GM12891 (cell line): Measurements from ENCODE around the gene TNS1.

Experiments
- PAX5 ChIP-seq: IDR thresholded peaks from 2 replicates; pipeline ENCODE4 v1.6.1; 2011; ENCODE audit warnings: low read length, moderate library complexity, mild to moderate bottlenecking; ENCODE audit not compliant: insufficient read depth, severe bottlenecking
- POLR2A ChIP-seq: IDR thresholded peaks from 2 replicates; pipeline ENCODE4 v1.6.1; 2011; ENCODE audit warnings: low read depth, low read length, control low read depth
- POLR2AphosphoS5 ChIP-seq: IDR thresholded peaks from 2 replicates; pipeline ENCODE4 v1.6.1; 2011; ENCODE audit warnings: low read depth, low read length, control low read depth
- TAF1 ChIP-seq: IDR thresholded peaks from 2 replicates; pipeline ENCODE4 v1.6.1; 2011; ENCODE audit warnings: low read depth, low read length, control low read depth

DNA sequence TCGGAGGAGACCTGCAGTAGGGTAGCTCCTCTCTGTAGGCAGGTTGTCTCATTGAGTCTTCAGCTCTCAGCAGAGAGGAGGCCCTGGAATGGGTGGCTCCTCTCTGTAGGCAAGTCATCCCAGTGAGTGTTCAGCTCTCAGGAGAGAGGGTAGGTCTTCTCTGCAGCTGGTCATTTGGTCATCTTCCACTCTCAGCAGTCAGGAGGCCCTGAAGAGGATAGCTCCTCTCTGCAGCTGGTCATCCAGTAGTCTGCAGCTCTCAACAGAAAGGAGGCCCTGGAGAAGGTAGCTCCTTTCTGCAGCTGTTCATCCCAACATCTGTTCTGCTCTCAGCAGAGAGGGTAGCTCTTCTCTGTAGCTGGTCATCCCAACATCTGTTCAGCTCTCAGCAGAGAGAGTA, 40.3 kb upstream of the TNS1 start:
- TF ChIP-seq POLR2A (no peak), PAX5 (no peak), POLR2AphosphoS5 (no peak), TAF1 (no peak)
